ENCODE measurements around the gene REP15.

DNA sequence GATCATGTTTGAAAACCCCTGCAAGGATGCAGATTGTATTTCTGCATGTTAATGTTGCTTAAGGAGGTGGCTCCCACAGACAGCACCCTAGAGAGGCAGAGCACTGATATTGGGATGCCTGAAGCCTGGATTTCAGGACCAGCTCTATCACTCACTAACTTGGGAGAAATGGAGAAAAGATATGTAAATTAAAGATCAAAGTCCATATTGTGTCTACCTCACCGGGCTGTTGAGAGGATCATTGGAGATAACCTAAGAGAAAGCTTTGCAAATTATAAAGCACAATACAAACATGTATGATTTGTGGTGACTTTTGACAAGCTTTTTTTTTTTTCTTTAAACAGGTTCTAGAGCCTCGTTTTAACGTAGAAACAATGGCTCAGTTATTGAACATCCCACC, 7.6 kb upstream of the REP15 start:
- no peak for TF ChIP-seq CTCF (conservative IDR thresholded peaks at IDR 0.05; ENCODE audit: low read depth, low read length)
- TF ChIP-seq MXI1 (IDR thresholded peaks at IDR 0.05; ENCODE audit: borderline replicate concordance, low read depth, low read length) = no peak
- TF ChIP-seq ELK1 (IDR thresholded peaks at IDR 0.05; ENCODE audit: borderline replicate concordance, low read depth, low read length) = no peak
- no peak for TF ChIP-seq MAFK (IDR thresholded peaks at IDR 0.05; ENCODE audit: low read depth, low read length)
- TF ChIP-seq POLR2A (IDR thresholded peaks at IDR 0.05; ENCODE audit: low read depth, low read length) = no peak

All from IMR-90 (cell line).